ENCODE results near the gene HECW1.
"Not testable (repeated sequence)": the region's sequence is repeated elsewhere in the genome, so short reads cannot be mapped to it uniquely, and the experiment has no call there.

The HECW1 gene

GRCh38 chr7:43311694-43312093 is 199.2 kb downstream of the HECW1 start:
- DNase-seq, result no peak

- DNase-seq, result no peak
Observed at GRCh38 chr7:43313628-43314378, 201.4 kb downstream of the HECW1 start.

- no peak for DNase-seq
Observed at GRCh38 chr7:43314379-43315158, 202.1 kb downstream of the HECW1 start.

- no peak for DNase-seq
Observed at GRCh38 chr7:43317075-43317474, 204.6 kb downstream of the HECW1 start.

GRCh38 chr7:43318188-43318770 is 205.8 kb downstream of the HECW1 start:
- DNase-seq, result no peak

GRCh38 chr7:43325595-43325994 is 213.1 kb downstream of the HECW1 start:
- DNase-seq, result no peak

GRCh38 chr7:43328336-43328735 is 215.9 kb downstream of the HECW1 start:
- DNase-seq, result no peak

GRCh38 chr7:43328785-43329380 is 216.4 kb downstream of the HECW1 start:
- no peak for DNase-seq

- DNase-seq, result no peak
Observed at GRCh38 chr7:43332193-43332796, 219.8 kb downstream of the HECW1 start.

GRCh38 chr7:43337191-43337590 is 224.7 kb downstream of the HECW1 start:
- DNase-seq, result no peak

- no peak for DNase-seq
Observed at GRCh38 chr7:43337811-43338210, 225.4 kb downstream of the HECW1 start.

GRCh38 chr7:43341132-43341531 is 228.7 kb downstream of the HECW1 start:
- DNase-seq, result no peak

GRCh38 chr7:43343417-43343816 is 231.0 kb downstream of the HECW1 start:
- not testable (repeated sequence) for DNase-seq

GRCh38 chr7:43345696-43346095 is 233.2 kb downstream of the HECW1 start:
- not testable (repeated sequence) for DNase-seq

GRCh38 chr7:43351683-43352082 is 239.2 kb downstream of the HECW1 start:
- no peak for DNase-seq

- no peak for DNase-seq
Observed at GRCh38 chr7:43353902-43354301, 241.5 kb downstream of the HECW1 start.

GRCh38 chr7:43362652-43363034 is 250.2 kb downstream of the HECW1 start:
- DNase-seq, result peak; percentile 19

- DNase-seq, result no peak
Observed at GRCh38 chr7:43363035-43363791, 250.8 kb downstream of the HECW1 start.

- DNase-seq, result no peak
Observed at GRCh38 chr7:43364391-43364790, 251.9 kb downstream of the HECW1 start.

GRCh38 chr7:43372676-43373355 is 260.4 kb downstream of the HECW1 start:
- no peak for DNase-seq

- no peak for DNase-seq
Observed at GRCh38 chr7:43377196-43377960, 264.9 kb downstream of the HECW1 start.

Data from fibroblast of skin of back (primary cell).